Right lobe of liver (tissue), 4 donors: ENCODE results near the gene DRC7.

Source experiments
- POLR2A ChIP-seq: fragments of 450-650 bp; IDR thresholded peaks from one replicate; pipeline ENCODE4 v1.6.1; 2017; ENCODE audit warnings: antibody characterized with exemption, mild to moderate bottlenecking
- TF ChIP-seq, protein P1 (sequence below), 4 donors: fragments of 200-600 bp in 3 of 4; fragments of 450-650 bp in 1 of 4; IDR thresholded peaks; one replicate each; pipeline versions ENCODE4 v1.5.1 to v1.8.0; 2016 to 2022; ENCODE audit warnings: antibody characterized with exemption in 4 of 4, mild to moderate bottlenecking in 2 of 4
- donor health status: DM: no; HTN: no; CAD: no.
- donor health status: DM: no; HTN: no; CAD: no.
- donor health status: DM: no; HTN: yes; CAD: no.

DNA sequence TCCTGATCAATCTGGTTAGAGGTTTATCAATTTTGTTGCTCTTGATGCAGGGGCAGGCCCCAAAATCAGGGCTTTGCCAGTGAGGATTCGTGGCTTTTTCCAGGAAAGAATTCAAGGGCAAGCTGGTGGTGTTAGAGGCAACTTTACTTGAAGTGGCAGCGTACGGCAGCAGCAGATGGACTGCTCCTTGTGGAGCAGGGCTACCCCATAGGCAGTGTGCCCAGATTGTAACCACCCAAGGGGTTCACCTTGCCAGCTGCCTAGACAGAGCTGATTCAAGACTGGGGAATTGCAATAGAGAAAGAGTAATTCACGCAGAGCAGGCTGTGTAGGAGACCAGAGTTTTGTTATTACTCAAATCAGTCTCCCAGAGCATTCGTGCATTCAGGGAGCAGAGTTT is 16.7 kb downstream of the DRC7 start:
- TF ChIP-seq POLR2A: no peak
- TF ChIP-seq, protein P1, sequence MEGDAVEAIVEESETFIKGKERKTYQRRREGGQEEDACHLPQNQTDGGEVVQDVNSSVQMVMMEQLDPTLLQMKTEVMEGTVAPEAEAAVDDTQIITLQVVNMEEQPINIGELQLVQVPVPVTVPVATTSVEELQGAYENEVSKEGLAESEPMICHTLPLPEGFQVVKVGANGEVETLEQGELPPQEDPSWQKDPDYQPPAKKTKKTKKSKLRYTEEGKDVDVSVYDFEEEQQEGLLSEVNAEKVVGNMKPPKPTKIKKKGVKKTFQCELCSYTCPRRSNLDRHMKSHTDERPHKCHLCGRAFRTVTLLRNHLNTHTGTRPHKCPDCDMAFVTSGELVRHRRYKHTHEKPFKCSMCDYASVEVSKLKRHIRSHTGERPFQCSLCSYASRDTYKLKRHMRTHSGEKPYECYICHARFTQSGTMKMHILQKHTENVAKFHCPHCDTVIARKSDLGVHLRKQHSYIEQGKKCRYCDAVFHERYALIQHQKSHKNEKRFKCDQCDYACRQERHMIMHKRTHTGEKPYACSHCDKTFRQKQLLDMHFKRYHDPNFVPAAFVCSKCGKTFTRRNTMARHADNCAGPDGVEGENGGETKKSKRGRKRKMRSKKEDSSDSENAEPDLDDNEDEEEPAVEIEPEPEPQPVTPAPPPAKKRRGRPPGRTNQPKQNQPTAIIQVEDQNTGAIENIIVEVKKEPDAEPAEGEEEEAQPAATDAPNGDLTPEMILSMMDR (IDR thresholded peaks at IDR 0.05): no peak
